HepG2 (cell line): ENCODE data around the gene IFT88. TPM values are rescaled to one million over a fixed set of nuclear protein-coding genes. Genes with fewer than 3 reads are reported as not detected.

Experiments
- ATAC-seq: fragments of 200-7000 bp; cut with Tn5 transposase; 3 replicates; pipeline ENCODE4 v1.9.1; 2020; ENCODE audit warnings: mild to moderate bottlenecking, moderate library complexity
- BruUV-seq: library from RNA; stranded (reverse); fragments of 400-500 nt; replicated peaks from 2 replicates; lab custom pipeline; 2021; lab: Mats Ljungman, UMichigan
- CTCF ChIA-PET: fragments of 300-600 bp; formaldehyde crosslinking; extraction: SDS; loops from one replicate; lab custom pipeline; 2021; ENCODE audit warnings: low total read pairs, inconsistent platforms, low intra/inter-chr PET ratio; lab: Yijun Ruan, JAX
- POLR2A ChIA-PET: fragments of 350-600 bp; sonication (Branson Sonifier 250); formaldehyde crosslinking; loops from one replicate; lab custom pipeline; 2020; ENCODE audit warnings: antibody characterized with exemption, inconsistent platforms; lab: Yijun Ruan, JAX
- DNase-seq: peaks from one replicate; pipeline ENCODE4 v3.0.0-alpha.2; 2015; ENCODE audit warnings: low spot score
- FAIRE-seq: peaks from 3 replicates; lab custom pipeline; 2011; peaks lifted over from hg19 to GRCh38; lab: Jason Lieb, UNC
- H2AFZ ChIP-seq: one replicate; pipeline ENCODE4 v1.6.1; 2011; ENCODE audit warnings: low read length, inconsistent platforms
- H3K27ac ChIP-seq: fragments of 300-600 bp; 3 replicates; pipeline ENCODE4 v1.8.0; 2011; ENCODE audit warnings: mixed run types, mild to moderate bottlenecking, mixed read lengths, low read length, inconsistent platforms; ENCODE audit not compliant: insufficient read depth; ENCODE audit errors: extremely low read length
- H3K27me3 ChIP-seq, 2 experiments: fragments of 200-600 bp in 1 of 2; 2 replicates in 1 of 2; 3 replicates in 1 of 2; pipeline versions ENCODE4 v1.6.0 to v1.8.0; 2011; ENCODE audit warnings: low read length in 2 of 2, mild to moderate bottlenecking in 2 of 2, moderate library complexity in 2 of 2, inconsistent platforms in 1 of 2; ENCODE audit not compliant: insufficient read depth in 2 of 2, control insufficient read depth in 1 of 2
- H3K36me3 ChIP-seq, 2 experiments: fragments of 200-600 bp in 1 of 2; replicated peaks in 1 of 2; 2 replicates in 1 of 2; 3 replicates in 1 of 2; pipeline versions ENCODE4 v1.5.1 to v1.8.0; 2011; ENCODE audit warnings: low read length in 2 of 2, inconsistent platforms in 1 of 2; ENCODE audit not compliant: insufficient read depth in 2 of 2, control insufficient read depth in 1 of 2
- H3K4me1 ChIP-seq: 2 replicates; pipeline ENCODE4 v1.5.1; 2012; ENCODE audit warnings: low read length, inconsistent platforms; ENCODE audit not compliant: insufficient read depth
- H3K4me2 ChIP-seq: 2 replicates; pipeline ENCODE4 v1.6.0; 2011; ENCODE audit warnings: low read depth, low read length, inconsistent platforms
- H3K4me3 ChIP-seq, 3 experiments: fragments of 200-600 bp in 1 of 3; sonication (generic), shearing (Covaris generic) in 1 of 3; replicated peaks in 1 of 3; 2 replicates each; pipeline ENCODE4 v1.5.1; 2011 to 2016; ENCODE audit warnings: low read length in 3 of 3, inconsistent platforms in 2 of 3, low read depth in 2 of 3, mild to moderate bottlenecking in 2 of 3, control low read depth in 1 of 3, mixed read lengths in 1 of 3; ENCODE audit not compliant: insufficient read depth in 1 of 3
- H3K79me2 ChIP-seq: one replicate; pipeline ENCODE4 v1.6.1; 2011; ENCODE audit warnings: low read length, inconsistent platforms; ENCODE audit not compliant: insufficient read depth
- H3K9ac ChIP-seq: 2 replicates; pipeline ENCODE4 v1.6.0; 2011; ENCODE audit warnings: mild to moderate bottlenecking, low read depth, low read length, inconsistent platforms; ENCODE audit not compliant: insufficient read depth
- H3K9me3 ChIP-seq: 2 replicates; pipeline ENCODE4 v1.5.1; 2012; ENCODE audit warnings: mild to moderate bottlenecking, low read length
- H4K20me1 ChIP-seq: 2 replicates; pipeline ENCODE4 v1.6.0; 2011; ENCODE audit warnings: inconsistent platforms, mild to moderate bottlenecking, low read length, moderate library complexity; ENCODE audit not compliant: insufficient read depth
- HOXD1 ChIP-seq: sonication (generic); formaldehyde crosslinking; IDR thresholded peaks from 2 replicates; pipeline ENCODE4 v1.5.0; 2020; ENCODE audit warnings: missing genetic modification reagents
- KLF9 ChIP-seq: IDR thresholded peaks from 2 replicates; pipeline ENCODE4 v1.6.1; 2016; ENCODE audit warnings: low read depth
- NCOR1 ChIP-seq: fragments of 200-600 bp; sonication (generic); IDR thresholded peaks from 2 replicates; pipeline ENCODE4 v1.7.0; 2017; ENCODE audit warnings: antibody characterized with exemption, low read length, borderline replicate concordance
- PHF21A ChIP-seq: sonication (generic); formaldehyde crosslinking; IDR thresholded peaks from 2 replicates; pipeline ENCODE4 v1.5.0; 2020; ENCODE audit warnings: mild to moderate bottlenecking, missing genetic modification reagents
- ZBTB3 ChIP-seq: sonication (generic); formaldehyde crosslinking; IDR thresholded peaks from 2 replicates; pipeline ENCODE4 v1.4.0; 2020; ENCODE audit warnings: low read depth, mild to moderate bottlenecking, moderate library complexity, missing genetic modification reagents, borderline replicate concordance
- ZFX ChIP-seq: sonication (generic); formaldehyde crosslinking; IDR thresholded peaks from 2 replicates; pipeline ENCODE4 v1.4.0; 2020; ENCODE audit warnings: mild to moderate bottlenecking, low read depth, missing genetic modification reagents, moderate library complexity
- ZIK1 ChIP-seq: sonication (generic); formaldehyde crosslinking; IDR thresholded peaks from 2 replicates; pipeline ENCODE4 v1.5.0; 2020; ENCODE audit warnings: mild to moderate bottlenecking, low read depth, missing genetic modification reagents, borderline replicate concordance
- ZNF598 ChIP-seq: sonication (generic); formaldehyde crosslinking; IDR thresholded peaks from 2 replicates; pipeline ENCODE4 v1.5.1; 2020; ENCODE audit warnings: mild to moderate bottlenecking, missing genetic modification reagents, borderline replicate concordance
- ZNF879 ChIP-seq: sonication (generic); formaldehyde crosslinking; IDR thresholded peaks from 2 replicates; pipeline ENCODE4 v1.8.1; 2023; ENCODE audit warnings: missing genetic modification reagents
- WGBS: methylation state at CpG from one replicate; pipeline ENCODE4 v1.1.6; 2017; ENCODE audit warnings: low lambda C conversion rate; 5-methylcytosine and 5-hydroxymethylcytosine counted together
- in situ Hi-C: cut with HindIII; loops from 2 replicates; pipeline ENCODE4 v1.10.0; 2017; ENCODE audit warnings: low pct_unique_long_range_greater_than_20kb; ENCODE audit not compliant: extremely low pct_ligation_motif_present
- intact Hi-C: fragments of 100-400 bp; cut with micrococcal nuclease; formaldehyde crosslinking; loops from one replicate; pipeline ENCODE4 v1.10.0; 2022; ENCODE audit not compliant: unreplicated experiment
- polyA plus RNA-seq, 8 experiments: library from polyadenylated mRNA; depleted of rRNA in 3 of 8; stranded (reverse) in 7 of 8; unstranded in 1 of 8; fragments of >200 nt; fragmentation: Illumina TruSeq in 4 of 8; extraction: Trizol in 4 of 8; gene quantifications; 2 replicates each; pipeline versions ENCODE4 v1.2.1 to v1.2.3, GENCODE V29; 2011 to 2016; ENCODE audit warnings: low read depth in 4 of 8, missing spikeins in 1 of 8, mixed read lengths in 1 of 8; ENCODE audit not compliant: insufficient read depth in 1 of 8
- total RNA-seq, 5 experiments: library from RNA; depleted of rRNA; stranded (reverse); fragments of >200 nt; fragmentation: Illumina TruSeq; extraction: Trizol; gene quantifications; 2 replicates each; pipeline ENCODE4 v1.2.3, GENCODE V29; 2016; ENCODE audit warnings: low read depth in 1 of 5
- TF ChIP-seq, protein P1 (sequence below): sonication (generic); formaldehyde crosslinking; IDR thresholded peaks from 2 replicates; pipeline ENCODE4 v1.9.0; 2021; ENCODE audit warnings: missing genetic modification reagents, borderline replicate concordance
- TF ChIP-seq, protein P2 (sequence below): sonication (generic); formaldehyde crosslinking; IDR thresholded peaks from 2 replicates; pipeline ENCODE4 v1.5.0; 2020; ENCODE audit warnings: mild to moderate bottlenecking, low read depth, missing genetic modification reagents, borderline replicate concordance

Gene IFT88
- total and polyA plus RNA-seq, 2 of the 13 experiments (the other 11 are each of a cell fraction or from before 2014, with no cell fraction given), result 8.4 to 19.9 TPM

DNA sequence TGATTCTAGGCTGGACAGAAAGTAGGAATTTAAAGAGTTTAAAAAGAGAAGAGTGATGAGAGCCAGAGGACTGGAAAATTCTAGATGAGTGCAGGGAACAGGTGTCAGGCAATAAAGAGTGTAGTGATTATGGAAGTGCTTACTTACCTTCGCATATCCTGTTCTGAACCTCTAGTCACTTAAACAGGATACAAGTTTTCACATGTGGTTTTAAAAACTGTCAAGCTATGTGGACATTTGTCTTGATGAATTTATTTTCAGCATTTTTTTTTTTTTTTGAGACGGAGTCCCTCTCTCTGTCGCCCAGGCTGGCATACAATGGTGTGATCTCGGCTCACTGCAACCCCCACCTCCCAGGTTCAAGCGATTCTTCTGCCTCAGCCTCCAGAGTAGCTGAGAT, 102.2 kb downstream of the IFT88 start:
- Histone ChIP-seq H3K9me3 (no peaks in the 10 kb centered on the region), H3K9ac (no peak overlapping the region), H3K79me2 (no peaks in the 10 kb centered on the region), H3K4me2 (no peak overlapping the region), H3K36me3 (no peaks in the 10 kb centered on the region; a peak in 1 of 5 replicates), H4K20me1 (no peaks in the 10 kb centered on the region), H2AFZ (no peak overlapping the region), H3K4me3 (no peak overlapping the region), H3K27ac (no peak overlapping the region), H3K4me1 (no peaks in the 10 kb centered on the region), H3K27me3 (no peaks in the 10 kb centered on the region)
- WGBS, result 94% methylated on average over 5 of the region's 5 CpGs
- BruUV-seq, result no TSS peak
- intact Hi-C loops (no loop called here), in situ Hi-C loops (no loop called here)
- no peak for TF ChIP-seq ZIK1 (CRISPR knock-in tag)
- no peak for DNase-seq
- FAIRE-seq, result no peak
- no peak for ATAC-seq
- ChIA-PET POLR2A (no interaction called here), CTCF (no interaction called here)

DNA sequence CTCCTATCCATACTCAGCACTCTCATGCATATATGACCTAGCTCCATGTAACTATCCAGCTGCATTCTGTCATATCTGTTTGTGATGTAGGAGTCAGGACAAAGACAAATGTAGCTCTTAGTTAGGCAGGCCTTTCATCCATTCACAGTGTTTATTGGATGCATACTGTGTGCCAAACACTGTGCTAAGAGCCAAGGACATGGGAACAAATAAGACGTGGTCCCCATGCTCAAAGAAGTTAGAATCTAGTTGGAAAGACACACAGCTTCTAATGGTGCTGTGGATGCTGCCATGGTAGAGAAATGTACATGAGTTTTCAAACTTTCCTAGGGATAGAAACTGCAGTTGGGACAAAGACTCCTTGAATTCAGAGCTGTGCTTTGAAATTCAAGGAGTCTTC, 104.8 kb downstream of the IFT88 start:
- no peak overlapping the region for H2AFZ ChIP-seq
- FAIRE-seq (no peak), ATAC-seq (no peak), DNase-seq (no peak)
- no peaks in the 10 kb centered on the region for H4K20me1 ChIP-seq
- intact Hi-C loops, result no loop called here
- no peaks in the 10 kb centered on the region for H3K27me3 ChIP-seq
- ChIA-PET POLR2A (no interaction called here), CTCF (no interaction called here)
- in situ Hi-C loops, result no loop called here
- H3K4me2 ChIP-seq, result no peak overlapping the region
- H3K9ac ChIP-seq, result no peak overlapping the region
- no peaks in the 10 kb centered on the region for H3K9me3 ChIP-seq
- H3K4me1 ChIP-seq, result no peaks in the 10 kb centered on the region
- 88% methylated on average over 1 of the region's 1 CpG for WGBS
- no peak overlapping the region for H3K27ac ChIP-seq
- no peak overlapping the region for H3K4me3 ChIP-seq
- H3K36me3 ChIP-seq, result peaks cover 0 to 3% of the 10 kb centered on the region in 2 experiments; a peak in 1 of 5 replicates
- no peak for TF ChIP-seq NCOR1
- TF ChIP-seq, protein P1, sequence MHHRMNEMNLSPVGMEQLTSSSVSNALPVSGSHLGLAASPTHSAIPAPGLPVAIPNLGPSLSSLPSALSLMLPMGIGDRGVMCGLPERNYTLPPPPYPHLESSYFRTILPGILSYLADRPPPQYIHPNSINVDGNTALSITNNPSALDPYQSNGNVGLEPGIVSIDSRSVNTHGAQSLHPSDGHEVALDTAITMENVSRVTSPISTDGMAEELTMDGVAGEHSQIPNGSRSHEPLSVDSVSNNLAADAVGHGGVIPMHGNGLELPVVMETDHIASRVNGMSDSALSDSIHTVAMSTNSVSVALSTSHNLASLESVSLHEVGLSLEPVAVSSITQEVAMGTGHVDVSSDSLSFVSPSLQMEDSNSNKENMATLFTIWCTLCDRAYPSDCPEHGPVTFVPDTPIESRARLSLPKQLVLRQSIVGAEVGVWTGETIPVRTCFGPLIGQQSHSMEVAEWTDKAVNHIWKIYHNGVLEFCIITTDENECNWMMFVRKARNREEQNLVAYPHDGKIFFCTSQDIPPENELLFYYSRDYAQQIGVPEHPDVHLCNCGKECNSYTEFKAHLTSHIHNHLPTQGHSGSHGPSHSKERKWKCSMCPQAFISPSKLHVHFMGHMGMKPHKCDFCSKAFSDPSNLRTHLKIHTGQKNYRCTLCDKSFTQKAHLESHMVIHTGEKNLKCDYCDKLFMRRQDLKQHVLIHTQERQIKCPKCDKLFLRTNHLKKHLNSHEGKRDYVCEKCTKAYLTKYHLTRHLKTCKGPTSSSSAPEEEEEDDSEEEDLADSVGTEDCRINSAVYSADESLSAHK (CRISPR knock-in tag), result no peak
- no peak for TF ChIP-seq ZNF879 (CRISPR knock-in tag)
- TF ChIP-seq ZNF598, result no peak
- no peak for TF ChIP-seq HOXD1 (CRISPR knock-in tag)
- no peak for TF ChIP-seq ZFX (CRISPR knock-in tag)
- TF ChIP-seq KLF9, result no peak
- TF ChIP-seq ZBTB3 (CRISPR knock-in tag), result no peak
- TF ChIP-seq, protein P2, sequence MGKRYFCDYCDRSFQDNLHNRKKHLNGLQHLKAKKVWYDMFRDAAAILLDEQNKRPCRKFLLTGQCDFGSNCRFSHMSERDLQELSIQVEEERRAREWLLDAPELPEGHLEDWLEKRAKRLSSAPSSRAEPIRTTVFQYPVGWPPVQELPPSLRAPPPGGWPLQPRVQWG (CRISPR knock-in tag), result no peak
- TF ChIP-seq PHF21A (CRISPR knock-in tag), result no peak
- no TSS peak for BruUV-seq
- H3K79me2 ChIP-seq, result no peaks in the 10 kb centered on the region
